Measurements from ENCODE around the gene TEX264.

DNA sequence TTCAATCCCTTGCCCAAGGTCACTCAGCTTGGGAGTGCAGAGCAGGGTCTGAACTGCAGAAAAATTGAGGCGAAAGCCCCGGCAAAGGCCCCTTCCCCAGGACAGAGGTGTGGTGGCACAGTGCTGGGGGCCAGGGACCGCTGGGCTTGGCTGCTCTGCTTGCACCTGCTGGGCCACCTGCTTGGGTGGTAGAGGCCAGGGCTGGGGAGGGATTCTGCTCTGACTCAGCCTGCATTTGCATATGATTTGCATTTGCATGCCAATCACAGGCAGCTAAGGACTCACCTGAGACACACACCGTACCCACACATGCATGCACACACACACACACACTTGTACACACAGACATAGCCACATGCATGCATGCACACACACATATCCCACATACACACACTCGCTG is 45.8 kb downstream of the TEX264 start:
- no peak for TF ChIP-seq POLR2AphosphoS5 (IDR thresholded peaks at IDR 0.05; ENCODE audit: borderline replicate concordance, low read depth, low read length)
- no peak for TF ChIP-seq EZH2 (IDR thresholded peaks at IDR 0.05)

Data from SK-N-MC (cell line).